IMR-90 (cell line): Measurements from ENCODE around the gene SBK2. TPM values are rescaled to one million over a fixed set of nuclear protein-coding genes. Genes with fewer than 3 reads are reported as not detected.

ENCODE experiments used
- ATAC-seq: fragments of 200-7000 bp; cut with Tn5 transposase; 2 replicates; pipeline ENCODE4 v1.9.1; 2020; ENCODE audit warnings: low read depth, mild to moderate bottlenecking, moderate library complexity
- BruUV-seq: library from RNA; stranded (reverse); fragments of 400-500 nt; replicated peaks from 2 replicates; lab custom pipeline; 2021; lab: Mats Ljungman, UMichigan
- CTCF ChIA-PET: fragments of 300-600 bp; formaldehyde crosslinking; extraction: SDS; loops from one replicate; lab custom pipeline; 2021; ENCODE audit warnings: antibody characterized with exemption; lab: Yijun Ruan, JAX
- POLR2A ChIA-PET: fragments of 300-600 bp; sonication (Branson Sonifier 250); formaldehyde crosslinking; loops from one replicate; lab custom pipeline; 2022; ENCODE audit warnings: antibody characterized with exemption; ENCODE audit not compliant: unreplicated experiment; lab: Charles Lee
- DNase-seq: peaks from one replicate; pipeline ENCODE4 v3.0.0; 2013
- H2AFZ ChIP-seq: replicated peaks from 2 replicates; pipeline ENCODE3; 2013; ENCODE audit warnings: low read length, mild to moderate bottlenecking; ENCODE audit not compliant: poor library complexity
- H2AK5ac ChIP-seq: 2 replicates; pipeline ENCODE4 v1.6.1; 2013; ENCODE audit warnings: low read depth, low read length, inconsistent platforms
- H2AK9ac ChIP-seq: replicated peaks from 2 replicates; pipeline ENCODE3; 2013; ENCODE audit warnings: mild to moderate bottlenecking, low read depth, low read length, moderate library complexity; ENCODE audit not compliant: poor library complexity
- H2BK120ac ChIP-seq: 2 replicates; pipeline ENCODE4 v1.6.1; 2013; ENCODE audit warnings: low read depth, low read length, inconsistent platforms
- H2BK15ac ChIP-seq: 3 replicates; pipeline ENCODE4 v1.6.1; 2013; ENCODE audit warnings: low read depth, low read length, inconsistent platforms
- H2BK20ac ChIP-seq: 2 replicates; pipeline ENCODE4 v1.6.1; 2013; ENCODE audit warnings: low read depth, mild to moderate bottlenecking, inconsistent platforms, low read length, moderate library complexity
- H2BK5ac ChIP-seq: 2 replicates; pipeline ENCODE4 v1.6.1; 2013; ENCODE audit warnings: mild to moderate bottlenecking, low read depth, low read length, inconsistent platforms; ENCODE audit not compliant: poor library complexity, severe bottlenecking
- H3K14ac ChIP-seq: replicated peaks from 2 replicates; pipeline ENCODE4 v1.6.1; 2013; ENCODE audit warnings: low read depth, low read length, inconsistent platforms
- H3K18ac ChIP-seq: 2 replicates; pipeline ENCODE4 v1.6.1; 2013; ENCODE audit warnings: low read depth, low read length, control low read depth
- H3K23ac ChIP-seq: 2 replicates; pipeline ENCODE4 v1.6.1; 2013; ENCODE audit warnings: low read depth, low read length, inconsistent platforms
- H3K27ac ChIP-seq: 2 replicates; pipeline ENCODE4 v1.5.1; 2013; ENCODE audit warnings: mild to moderate bottlenecking, control low read depth, low read length; ENCODE audit not compliant: insufficient read depth
- H3K27me3 ChIP-seq: 2 replicates; pipeline ENCODE4 v1.6.1; 2013; ENCODE audit warnings: low read length; ENCODE audit not compliant: control insufficient read depth, insufficient read depth
- H3K36me3 ChIP-seq: 2 replicates; pipeline ENCODE4 v1.6.1; 2013; ENCODE audit warnings: low read length, mixed read lengths; ENCODE audit not compliant: control insufficient read depth, insufficient read depth
- H3K4ac ChIP-seq: 2 replicates; pipeline ENCODE4 v1.6.1; 2013; ENCODE audit warnings: low read depth, low read length, inconsistent platforms
- H3K4me1 ChIP-seq: 2 replicates; pipeline ENCODE4 v1.6.1; 2013; ENCODE audit warnings: low read length, mixed read lengths; ENCODE audit not compliant: control insufficient read depth, insufficient read depth
- H3K4me2 ChIP-seq: 2 replicates; pipeline ENCODE4 v1.6.1; 2013; ENCODE audit warnings: low read depth, mild to moderate bottlenecking, control low read depth, low read length, moderate library complexity
- H3K4me3 ChIP-seq: 2 replicates; pipeline ENCODE4 v1.5.1; 2013; ENCODE audit warnings: low read depth, mild to moderate bottlenecking, control low read depth, low read length, moderate library complexity; ENCODE audit not compliant: insufficient read depth
- H3K56ac ChIP-seq: 2 replicates; pipeline ENCODE4 v1.6.1; 2013; ENCODE audit warnings: low read length, inconsistent platforms; ENCODE audit not compliant: insufficient read depth; ENCODE audit errors: extremely low read depth
- H3K79me1 ChIP-seq, 2 experiments: 2 replicates each; pipeline ENCODE4 v1.6.1; 2013; ENCODE audit warnings: low read length in 2 of 2, inconsistent platforms in 1 of 2, low read depth in 1 of 2
- H3K9ac ChIP-seq: 2 replicates; pipeline ENCODE4 v1.6.1; 2013; ENCODE audit warnings: low read depth, low read length, control low read depth
- H3K9me1 ChIP-seq: 2 replicates; pipeline ENCODE4 v1.6.1; 2013; ENCODE audit warnings: low read length, inconsistent platforms; ENCODE audit not compliant: insufficient read depth
- H3K9me3 ChIP-seq: 2 replicates; pipeline ENCODE4 v1.6.1; 2013; ENCODE audit warnings: low read length; ENCODE audit not compliant: control insufficient read depth, insufficient read depth
- H4K20me1 ChIP-seq: 2 replicates; pipeline ENCODE4 v1.6.1; 2013; ENCODE audit warnings: low read length, inconsistent platforms; ENCODE audit not compliant: insufficient read depth
- H4K5ac ChIP-seq: 2 replicates; pipeline ENCODE4 v1.6.1; 2013; ENCODE audit warnings: mild to moderate bottlenecking, low read depth, low read length, control low read depth
- H4K8ac ChIP-seq, 2 experiments: 2 replicates each; pipeline ENCODE4 v1.6.1; 2013; ENCODE audit warnings: low read depth in 2 of 2, low read length in 2 of 2, control low read depth in 1 of 2, inconsistent platforms in 1 of 2
- H4K91ac ChIP-seq: 2 replicates; pipeline ENCODE4 v1.6.1; 2013; ENCODE audit warnings: low read depth, low read length, inconsistent platforms; ENCODE audit not compliant: insufficient read depth
- BHLHE40 ChIP-seq: fragments of 150-350 bp; IDR thresholded peaks from 2 replicates; pipeline ENCODE4 v1.6.1; 2016; ENCODE audit warnings: mild to moderate bottlenecking, low read depth, low read length
- CEBPB ChIP-seq: IDR thresholded peaks from 2 replicates; pipeline ENCODE4 v1.6.1; 2012; ENCODE audit warnings: low read depth, low read length, improper control_type of control experiment
- CHD1 ChIP-seq: IDR thresholded peaks from 2 replicates; pipeline ENCODE4 v1.6.1; 2012; ENCODE audit warnings: low read depth, low read length, improper control_type of control experiment
- FOS ChIP-seq: fragments of 150-350 bp; IDR thresholded peaks from 2 replicates; pipeline ENCODE4 v1.6.1; 2016; ENCODE audit warnings: low read depth, low read length
- MAFK ChIP-seq: IDR thresholded peaks from 2 replicates; pipeline ENCODE4 v1.6.1; 2012; ENCODE audit warnings: low read depth, low read length, improper control_type of control experiment
- MAZ ChIP-seq: IDR thresholded peaks from 2 replicates; pipeline ENCODE4 v1.6.1; 2012; ENCODE audit warnings: low read depth, mild to moderate bottlenecking, low read length, improper control_type of control experiment, moderate library complexity, borderline replicate concordance
- MXI1 ChIP-seq: IDR thresholded peaks from 2 replicates; pipeline ENCODE4 v1.6.1; 2012; ENCODE audit warnings: low read depth, mild to moderate bottlenecking, low read length, moderate library complexity, borderline replicate concordance
- NFE2L2 ChIP-seq: fragments of 150-350 bp; IDR thresholded peaks from 2 replicates; pipeline ENCODE4 v1.6.1; 2016; ENCODE audit warnings: low read depth, mild to moderate bottlenecking, low read length
- POLR2A ChIP-seq: IDR thresholded peaks from 2 replicates; pipeline ENCODE4 v1.6.1; 2012; ENCODE audit warnings: mild to moderate bottlenecking, low read depth, low read length
- RAD21 ChIP-seq: IDR thresholded peaks from 2 replicates; pipeline ENCODE4 v1.6.1; 2012; ENCODE audit warnings: low read length, improper control_type of control experiment
- RCOR1 ChIP-seq: IDR thresholded peaks from 2 replicates; pipeline ENCODE4 v1.6.1; 2012; ENCODE audit warnings: mild to moderate bottlenecking, low read length, improper control_type of control experiment; ENCODE audit not compliant: insufficient replicate concordance
- RFX5 ChIP-seq: IDR thresholded peaks from 2 replicates; pipeline ENCODE4 v1.8.0; 2012; ENCODE audit warnings: low read depth, mild to moderate bottlenecking, low read length, moderate library complexity
- SMC3 ChIP-seq: fragments of 150-350 bp; IDR thresholded peaks from 2 replicates; pipeline ENCODE4 v1.6.1; 2016; ENCODE audit warnings: low read depth, mild to moderate bottlenecking, antibody characterized with exemption, low read length, moderate library complexity
- WGBS, 2 experiments: methylation state at CpG; one replicate each; pipeline versions ENCODE4 v1.1.5 to v1.1.7; 2013; ENCODE audit warnings: missing lambda C conversion rate in 2 of 2; ENCODE audit not compliant: insufficient read length in 1 of 2; ENCODE audit errors: extremely low coverage in 2 of 2; 5-methylcytosine and 5-hydroxymethylcytosine counted together
- dilution Hi-C: fragments of 300-500 bp; cut with HindIII; formaldehyde crosslinking; loops from one replicate; pipeline ENCODE4 v1.14.3; 2018; ENCODE audit warnings: low sequenced_read_pairs; ENCODE audit not compliant: unreplicated experiment
- in situ Hi-C: fragments of 300-500 bp; cut with MboI; formaldehyde crosslinking; loops from 3 replicates; pipeline ENCODE4 v1.14.3; 2019; ENCODE audit warnings: low sequenced_read_pairs, inconsistent platforms, mixed read lengths
- intact Hi-C: fragments of 100-400 bp; cut with micrococcal nuclease; formaldehyde crosslinking; loops from 2 replicates; pipeline ENCODE4 v1.10.0; 2022
- polyA plus RNA-seq, 3 experiments: library from polyadenylated mRNA; depleted of rRNA; stranded (reverse); fragments of >200 nt; gene quantifications; 2 replicates each; pipeline ENCODE4 v1.2.3, GENCODE V29; 2012; ENCODE audit warnings: low replicate concordance in 1 of 3
- total RNA-seq: library from RNA; depleted of rRNA; stranded (reverse); fragments of >200 nt; gene quantifications from 2 replicates; pipeline ENCODE4 v1.2.3, GENCODE V29; 2012
- TF ChIP-seq, protein P1 (sequence below): conservative IDR thresholded peaks from 2 replicates; pipeline ENCODE4 v1.5.1; 2012; ENCODE audit warnings: mild to moderate bottlenecking, low read depth, low read length, improper control_type of control experiment
- TF ChIP-seq, protein P2 (sequence below): fragments of 150-350 bp; IDR thresholded peaks from 2 replicates; pipeline ENCODE4 v1.6.1; 2017; ENCODE audit warnings: mild to moderate bottlenecking, antibody characterized with exemption, low read length, low read depth
- TF ChIP-seq, protein P3 (sequence below): fragments of 150-350 bp; IDR thresholded peaks from 2 replicates; pipeline ENCODE4 v1.6.1; 2016; ENCODE audit warnings: low read depth, mild to moderate bottlenecking, low read length, moderate library complexity, borderline replicate concordance

The SBK2 gene
- total and polyA plus RNA-seq, 2 of the 4 experiments (the other 2 are of a cell fraction), result 0.48 TPM; not detected in 1

DNA sequence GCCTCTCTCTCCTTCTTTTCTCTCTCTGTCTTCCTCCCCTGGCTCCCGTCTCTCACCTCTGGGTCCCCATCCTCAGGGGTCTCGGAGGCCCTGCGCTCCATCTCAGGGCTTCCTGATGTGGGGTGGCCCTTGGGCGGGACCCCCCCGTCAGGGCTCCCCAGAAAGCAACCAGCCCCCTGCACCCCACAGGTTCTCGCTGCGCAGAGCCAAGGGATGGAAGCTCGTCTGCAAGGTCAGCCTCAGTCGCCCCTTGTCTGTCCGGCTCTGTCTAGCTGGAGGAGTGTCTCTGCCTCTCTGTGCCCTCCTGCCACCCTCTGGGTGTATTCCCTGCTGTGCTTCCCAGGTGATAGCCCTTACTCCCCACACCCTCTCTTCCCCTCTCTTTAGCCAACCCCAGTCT lies 8.5 kb upstream of the SBK2 start, which contains the start of gene SBK3:
TSS of gene SBK3 (minus strand) at position 101 of the 400 bp plus-strand sequence. CDS start at position 101, 0 bp downstream.
- Histone ChIP-seq H2BK20ac (peak within 1 kb of the TSS; percentile 76), H3K9me3 (no peaks in the 10 kb centered on the region; the same call in 1 of the 2 replicates), H4K91ac (peak within 1 kb of the TSS; percentile 80), H4K8ac (peak within 1 kb of the TSS; percentile 15 to 47; a peak in 3 of 4 replicates), H3K79me1 (no peaks in the 10 kb centered on the region), H3K56ac (no peak within 1 kb of the TSS), H3K9me1 (peaks cover 5% of the 10 kb centered on the region; the same call in 1 of the 2 replicates), H3K4me1 (peaks cover 26% of the 10 kb centered on the region), H2BK120ac (peak within 1 kb of the TSS; percentile 80), H2AFZ (peak within 1 kb of the TSS; percentile 82), H3K4me3 (no peak within 1 kb of the TSS), H3K4me2 (no peak within 1 kb of the TSS), H2AK5ac (peak within 1 kb of the TSS; percentile 93), H3K9ac (0 out of 2 replicates have a peak within 1 kb of the TSS, but pooled peaks have one; percentile 1), H3K4ac (peak within 1 kb of the TSS; percentile 84), H3K27ac (no peak within 1 kb of the TSS; the same call in 1 of the 2 replicates), H3K23ac (peak within 1 kb of the TSS; percentile 49; the same call in 1 of the 2 replicates), H2BK15ac (peak within 1 kb of the TSS; percentile 96; the same call in 2 of the 3 replicates), H3K18ac (peak within 1 kb of the TSS; percentile 32; the same call in 1 of the 2 replicates), H3K14ac (peak within 1 kb of the TSS; percentile 69), H3K27me3 (no peaks in the 10 kb centered on the region), H2BK5ac (no peak within 1 kb of the TSS), H4K20me1 (no peaks in the 10 kb centered on the region), H4K5ac (peak within 1 kb of the TSS; percentile 57; the same call in 1 of the 2 replicates), H3K36me3 (no peaks in the 10 kb centered on the region), H2AK9ac (peak within 1 kb of the TSS; percentile 78)
- intact Hi-C loops (no loop called here), in situ Hi-C loops (no loop called here), dilution Hi-C loops (no loop called here)
- POLR2A ChIA-PET, result no interaction called here
- BruUV-seq, result no TSS peak
- DNase-seq (no peak), ATAC-seq (no peak)
- TF ChIP-seq FOS, result no peak
- TF ChIP-seq RCOR1, result no peak
- TF ChIP-seq RAD21, result no peak
- no peak for TF ChIP-seq SMC3
- TF ChIP-seq BHLHE40, result no peak
- TF ChIP-seq CHD1, result no peak
- TF ChIP-seq POLR2A, result no peak
- no peak for TF ChIP-seq MXI1
- TF ChIP-seq, protein P1, sequence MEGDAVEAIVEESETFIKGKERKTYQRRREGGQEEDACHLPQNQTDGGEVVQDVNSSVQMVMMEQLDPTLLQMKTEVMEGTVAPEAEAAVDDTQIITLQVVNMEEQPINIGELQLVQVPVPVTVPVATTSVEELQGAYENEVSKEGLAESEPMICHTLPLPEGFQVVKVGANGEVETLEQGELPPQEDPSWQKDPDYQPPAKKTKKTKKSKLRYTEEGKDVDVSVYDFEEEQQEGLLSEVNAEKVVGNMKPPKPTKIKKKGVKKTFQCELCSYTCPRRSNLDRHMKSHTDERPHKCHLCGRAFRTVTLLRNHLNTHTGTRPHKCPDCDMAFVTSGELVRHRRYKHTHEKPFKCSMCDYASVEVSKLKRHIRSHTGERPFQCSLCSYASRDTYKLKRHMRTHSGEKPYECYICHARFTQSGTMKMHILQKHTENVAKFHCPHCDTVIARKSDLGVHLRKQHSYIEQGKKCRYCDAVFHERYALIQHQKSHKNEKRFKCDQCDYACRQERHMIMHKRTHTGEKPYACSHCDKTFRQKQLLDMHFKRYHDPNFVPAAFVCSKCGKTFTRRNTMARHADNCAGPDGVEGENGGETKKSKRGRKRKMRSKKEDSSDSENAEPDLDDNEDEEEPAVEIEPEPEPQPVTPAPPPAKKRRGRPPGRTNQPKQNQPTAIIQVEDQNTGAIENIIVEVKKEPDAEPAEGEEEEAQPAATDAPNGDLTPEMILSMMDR, result no peak
- no peak for TF ChIP-seq RFX5
- no peak for TF ChIP-seq NFE2L2
- TF ChIP-seq, protein P2, sequence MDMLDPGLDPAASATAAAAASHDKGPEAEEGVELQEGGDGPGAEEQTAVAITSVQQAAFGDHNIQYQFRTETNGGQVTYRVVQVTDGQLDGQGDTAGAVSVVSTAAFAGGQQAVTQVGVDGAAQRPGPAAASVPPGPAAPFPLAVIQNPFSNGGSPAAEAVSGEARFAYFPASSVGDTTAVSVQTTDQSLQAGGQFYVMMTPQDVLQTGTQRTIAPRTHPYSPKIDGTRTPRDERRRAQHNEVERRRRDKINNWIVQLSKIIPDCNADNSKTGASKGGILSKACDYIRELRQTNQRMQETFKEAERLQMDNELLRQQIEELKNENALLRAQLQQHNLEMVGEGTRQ, result no peak
- no peak for TF ChIP-seq MAFK
- TF ChIP-seq CEBPB, result no peak
- no peak for TF ChIP-seq MAZ
- TF ChIP-seq, protein P3, sequence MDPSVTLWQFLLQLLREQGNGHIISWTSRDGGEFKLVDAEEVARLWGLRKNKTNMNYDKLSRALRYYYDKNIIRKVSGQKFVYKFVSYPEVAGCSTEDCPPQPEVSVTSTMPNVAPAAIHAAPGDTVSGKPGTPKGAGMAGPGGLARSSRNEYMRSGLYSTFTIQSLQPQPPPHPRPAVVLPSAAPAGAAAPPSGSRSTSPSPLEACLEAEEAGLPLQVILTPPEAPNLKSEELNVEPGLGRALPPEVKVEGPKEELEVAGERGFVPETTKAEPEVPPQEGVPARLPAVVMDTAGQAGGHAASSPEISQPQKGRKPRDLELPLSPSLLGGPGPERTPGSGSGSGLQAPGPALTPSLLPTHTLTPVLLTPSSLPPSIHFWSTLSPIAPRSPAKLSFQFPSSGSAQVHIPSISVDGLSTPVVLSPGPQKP, result no peak
- CTCF ChIA-PET, result interaction anchor here (0.6 kb wide), 1 partner anchor 12 kb away, joined by 3 read pairs; no protein-coding TSS in a partner anchor
- WGBS, 2 experiments, result no CpG with 5 or more reads among the region's 10 CpGs
